ENCODE measurements around the gene ZNF697. TPM values are rescaled to one million over a fixed set of nuclear protein-coding genes. Genes with fewer than 3 reads are reported as not detected.

ZNF697 gene
- total RNA-seq, 2 donors from 2014 or later: 17.4 to 25.6 TPM

DNA sequence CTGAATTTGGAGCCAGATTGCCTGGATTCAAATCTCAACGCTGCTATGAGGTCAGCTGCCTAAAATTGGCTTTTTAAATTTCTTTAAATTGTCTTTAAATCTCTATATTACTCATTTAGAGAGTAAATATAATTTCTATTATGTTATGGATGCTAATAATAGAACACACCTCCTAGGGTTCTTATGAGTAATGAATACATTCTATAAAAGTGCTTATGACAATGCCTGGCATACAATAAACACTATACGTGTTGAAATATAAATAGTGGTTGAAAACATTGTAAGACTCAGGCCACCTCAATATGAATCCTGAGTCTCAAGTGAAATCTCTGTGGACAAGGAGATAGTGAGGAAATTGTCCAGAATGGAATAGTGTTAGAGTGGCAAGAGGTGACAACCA is 32.7 kb upstream of the ZNF697 start:
- Histone ChIP-seq H3K27ac (no peak overlapping the region), H3K27me3 (replicated peaks; ENCODE audit: insufficient read depth) (no peaks in the 10 kb centered on the region), H3K36me3 (no peaks in the 10 kb centered on the region), H3K9me3 (no peaks in the 10 kb centered on the region), H3K4me3 (no peak overlapping the region), H3K4me1 (replicated peaks) (no peaks in the 10 kb centered on the region)
- TF ChIP-seq, protein P1, sequence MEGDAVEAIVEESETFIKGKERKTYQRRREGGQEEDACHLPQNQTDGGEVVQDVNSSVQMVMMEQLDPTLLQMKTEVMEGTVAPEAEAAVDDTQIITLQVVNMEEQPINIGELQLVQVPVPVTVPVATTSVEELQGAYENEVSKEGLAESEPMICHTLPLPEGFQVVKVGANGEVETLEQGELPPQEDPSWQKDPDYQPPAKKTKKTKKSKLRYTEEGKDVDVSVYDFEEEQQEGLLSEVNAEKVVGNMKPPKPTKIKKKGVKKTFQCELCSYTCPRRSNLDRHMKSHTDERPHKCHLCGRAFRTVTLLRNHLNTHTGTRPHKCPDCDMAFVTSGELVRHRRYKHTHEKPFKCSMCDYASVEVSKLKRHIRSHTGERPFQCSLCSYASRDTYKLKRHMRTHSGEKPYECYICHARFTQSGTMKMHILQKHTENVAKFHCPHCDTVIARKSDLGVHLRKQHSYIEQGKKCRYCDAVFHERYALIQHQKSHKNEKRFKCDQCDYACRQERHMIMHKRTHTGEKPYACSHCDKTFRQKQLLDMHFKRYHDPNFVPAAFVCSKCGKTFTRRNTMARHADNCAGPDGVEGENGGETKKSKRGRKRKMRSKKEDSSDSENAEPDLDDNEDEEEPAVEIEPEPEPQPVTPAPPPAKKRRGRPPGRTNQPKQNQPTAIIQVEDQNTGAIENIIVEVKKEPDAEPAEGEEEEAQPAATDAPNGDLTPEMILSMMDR (IDR thresholded peaks at IDR 0.05): no peak
- TF ChIP-seq POLR2A (IDR thresholded peaks at IDR 0.05) (no peak), POLR2AphosphoS5 (IDR thresholded peaks at IDR 0.05) (no peak)
- DNase-seq (ENCODE audit: low spot score): no peak
- intact Hi-C loops (cut with DNase I): no loop called here
- WGBS: 76% methylated on average over 2 of the region's 2 CpGs

DNA sequence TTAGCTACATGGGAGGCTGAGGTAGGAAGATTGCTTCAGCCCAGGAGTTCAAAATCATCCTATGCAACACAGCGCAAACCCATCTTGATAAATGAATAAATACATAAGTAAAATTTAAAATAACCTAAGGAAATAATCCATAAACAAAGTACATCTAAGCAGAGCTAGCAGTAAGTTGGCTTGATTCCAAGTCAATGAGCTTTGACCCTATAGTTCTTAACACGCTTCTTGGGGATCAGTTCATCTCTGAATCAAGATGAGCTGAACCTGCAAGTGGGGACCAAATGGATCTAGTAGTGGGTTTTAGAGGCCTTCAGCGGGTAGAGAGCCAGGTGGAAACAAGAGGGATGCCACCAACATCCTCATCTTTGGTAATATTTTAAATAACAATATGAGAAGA is 32.1 kb upstream of the ZNF697 start:
- TF ChIP-seq POLR2AphosphoS5 (IDR thresholded peaks at IDR 0.05): no peak
- TF ChIP-seq, protein P1 (IDR thresholded peaks at IDR 0.05): no peak
- no peak for TF ChIP-seq POLR2A (IDR thresholded peaks at IDR 0.05)
- intact Hi-C loops (cut with DNase I): no loop called here
- WGBS: 94% methylated on average over 3 of the region's 3 CpGs

DNA sequence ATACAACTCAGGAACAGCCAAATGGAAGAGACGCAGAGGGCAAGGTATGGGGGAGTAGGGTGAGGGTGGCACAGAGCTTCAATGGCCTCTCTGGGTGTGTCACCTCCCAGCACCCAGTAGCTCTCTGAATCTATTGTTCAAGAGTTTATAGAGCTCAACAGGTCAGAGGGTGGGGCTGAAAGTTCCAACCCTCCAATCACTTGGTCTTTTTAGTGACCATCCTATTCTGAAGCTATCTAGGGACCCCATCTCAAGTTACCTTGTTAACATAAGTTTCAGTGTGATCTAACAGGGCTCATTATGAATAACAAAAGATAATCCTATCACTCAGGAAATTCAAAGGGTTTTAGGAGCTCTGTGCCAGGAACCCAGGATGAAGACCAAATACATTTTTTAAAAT is 31.2 kb upstream of the ZNF697 start:
- Histone ChIP-seq H3K27ac (no peak overlapping the region), H3K9me3 (no peaks in the 10 kb centered on the region), H3K4me1 (replicated peaks) (no peaks in the 10 kb centered on the region), H3K27me3 (replicated peaks; ENCODE audit: insufficient read depth) (no peaks in the 10 kb centered on the region), H3K4me3 (no peak overlapping the region), H3K36me3 (no peaks in the 10 kb centered on the region)
- WGBS: 93% methylated on average over 1 of the region's 1 CpG
- DNase-seq (ENCODE audit: low spot score): no peak
- TF ChIP-seq POLR2A (IDR thresholded peaks at IDR 0.05) (no peak), POLR2AphosphoS5 (IDR thresholded peaks at IDR 0.05) (no peak)
- TF ChIP-seq, protein P1 (IDR thresholded peaks at IDR 0.05): no peak
- intact Hi-C loops (cut with DNase I): loop anchor here (10.0 kb wide), 1 partner anchor 304 kb away; no protein-coding TSS in a partner anchor

More for the DNA sequence above, 32.1 kb upstream of the ZNF697 start:
- Histone ChIP-seq H3K36me3 (no peaks in the 10 kb centered on the region), H3K4me3 (no peak overlapping the region), H3K27me3 (replicated peaks; ENCODE audit: insufficient read depth) (no peaks in the 10 kb centered on the region), H3K9me3 (no peaks in the 10 kb centered on the region), H3K27ac (no peak overlapping the region), H3K4me1 (replicated peaks) (no peaks in the 10 kb centered on the region)
- no peak for DNase-seq (ENCODE audit: low spot score)

DNA sequence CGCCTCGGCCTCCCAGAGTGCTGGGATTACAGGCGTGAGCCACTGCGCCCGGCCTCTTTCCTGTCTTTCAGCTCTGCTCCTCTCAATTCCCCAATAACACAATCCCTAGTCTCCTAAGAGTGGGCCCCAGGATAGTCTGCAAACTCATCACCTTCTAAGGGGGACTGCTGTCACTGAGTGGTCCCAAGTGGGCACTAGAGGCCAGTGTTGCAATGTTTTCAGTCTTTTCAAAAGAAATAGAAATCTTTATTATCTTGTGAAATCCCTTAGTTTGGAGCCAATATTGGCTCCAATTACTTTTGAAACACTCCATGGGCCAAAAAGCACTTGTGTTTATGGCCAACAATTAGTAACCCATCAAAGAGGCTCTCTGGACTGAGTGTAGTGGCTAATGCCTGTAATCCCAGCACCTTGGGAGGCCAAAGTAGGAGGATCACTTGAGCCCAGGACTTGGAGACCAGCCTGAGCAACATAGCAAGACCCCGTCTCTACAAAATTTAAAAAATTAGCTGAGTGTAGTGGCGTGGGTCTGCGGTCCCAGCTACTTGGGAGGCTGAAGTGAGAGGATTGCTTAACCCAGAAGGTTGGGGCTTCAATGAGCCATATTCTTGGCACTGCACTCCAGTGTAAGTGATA is 28.6 kb upstream of the ZNF697 start:
- TF ChIP-seq POLR2AphosphoS5 (IDR thresholded peaks at IDR 0.05): no peak
- TF ChIP-seq POLR2A (IDR thresholded peaks at IDR 0.05): no peak
- TF ChIP-seq, protein P1 (IDR thresholded peaks at IDR 0.05): peak in 1 of 4 experiments; percentile 6
- no peak overlapping the region for H3K4me3 ChIP-seq
- intact Hi-C loops (cut with DNase I): loop anchor here (10.0 kb wide), 1 partner anchor 302 kb away; no protein-coding TSS in a partner anchor
- no peaks in the 10 kb centered on the region for H3K36me3 ChIP-seq
- no peaks in the 10 kb centered on the region for H3K4me1 ChIP-seq (replicated peaks)
- WGBS: 91% methylated on average over 8 of the region's 8 CpGs
- DNase-seq (ENCODE audit: low spot score): no peak
- peak overlapping the region; percentile 17 to 62 for H3K27ac ChIP-seq
- H3K9me3 ChIP-seq: no peaks in the 10 kb centered on the region
- no peaks in the 10 kb centered on the region for H3K27me3 ChIP-seq (replicated peaks; ENCODE audit: insufficient read depth)

Measured in prostate gland (tissue), 2 donors.